Measurements from ENCODE around the gene ASIC5.

ASIC5 gene

DNA sequence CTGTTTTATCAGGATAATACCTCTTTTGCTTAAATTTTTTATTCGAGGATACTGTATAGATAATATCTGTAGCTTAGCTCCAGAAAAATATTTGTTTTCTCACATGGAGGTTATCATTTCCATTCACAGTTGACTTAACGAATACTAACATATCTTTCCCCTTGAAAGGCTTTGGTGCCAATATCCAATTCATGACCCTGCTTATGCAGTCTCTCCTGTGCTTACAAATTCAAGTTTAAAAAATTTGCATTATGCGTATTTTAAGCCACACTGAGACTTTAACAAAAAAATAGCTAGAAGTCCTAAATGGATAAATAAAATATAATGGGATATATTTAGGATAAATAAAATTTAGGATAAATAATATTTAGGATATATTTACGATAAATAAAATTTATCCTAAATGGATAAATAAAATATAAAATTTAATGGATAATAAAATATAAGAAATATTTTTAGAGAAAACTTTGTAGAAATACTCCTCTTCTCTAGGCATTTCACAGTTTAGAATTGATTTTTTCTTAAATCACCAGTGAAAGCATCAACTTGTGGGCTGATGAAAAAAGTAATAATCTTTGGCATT is 84.7 kb downstream of the ASIC5 start:
- TF ChIP-seq, protein P1, sequence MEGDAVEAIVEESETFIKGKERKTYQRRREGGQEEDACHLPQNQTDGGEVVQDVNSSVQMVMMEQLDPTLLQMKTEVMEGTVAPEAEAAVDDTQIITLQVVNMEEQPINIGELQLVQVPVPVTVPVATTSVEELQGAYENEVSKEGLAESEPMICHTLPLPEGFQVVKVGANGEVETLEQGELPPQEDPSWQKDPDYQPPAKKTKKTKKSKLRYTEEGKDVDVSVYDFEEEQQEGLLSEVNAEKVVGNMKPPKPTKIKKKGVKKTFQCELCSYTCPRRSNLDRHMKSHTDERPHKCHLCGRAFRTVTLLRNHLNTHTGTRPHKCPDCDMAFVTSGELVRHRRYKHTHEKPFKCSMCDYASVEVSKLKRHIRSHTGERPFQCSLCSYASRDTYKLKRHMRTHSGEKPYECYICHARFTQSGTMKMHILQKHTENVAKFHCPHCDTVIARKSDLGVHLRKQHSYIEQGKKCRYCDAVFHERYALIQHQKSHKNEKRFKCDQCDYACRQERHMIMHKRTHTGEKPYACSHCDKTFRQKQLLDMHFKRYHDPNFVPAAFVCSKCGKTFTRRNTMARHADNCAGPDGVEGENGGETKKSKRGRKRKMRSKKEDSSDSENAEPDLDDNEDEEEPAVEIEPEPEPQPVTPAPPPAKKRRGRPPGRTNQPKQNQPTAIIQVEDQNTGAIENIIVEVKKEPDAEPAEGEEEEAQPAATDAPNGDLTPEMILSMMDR (IDR thresholded peaks at IDR 0.05; ENCODE audit: low read length, missing control alignments): no peak
- no peak overlapping the region for H3K4me3 ChIP-seq (replicated peaks; ENCODE audit: low read depth, low read length)
- no peak for DNase-seq (ENCODE audit: low read depth)

GRCh38 chr4:155780775-155781174 is 85.3 kb downstream of the ASIC5 start:
- TF ChIP-seq, protein P1 (IDR thresholded peaks at IDR 0.05; ENCODE audit: low read length, missing control alignments): no peak
- no peak for DNase-seq (ENCODE audit: low read depth)

More at GRCh38 chr4:155780775-155781174, 85.3 kb downstream of the ASIC5 start:
- H3K4me3 ChIP-seq (replicated peaks; ENCODE audit: low read depth, low read length): no peak overlapping the region
